Ishikawa (cell line): ENCODE measurements around the gene SH2D4B.

ENCODE experiments used
- CEBPB ChIP-seq: IDR thresholded peaks from 2 replicates; pipeline ENCODE4 v1.6.1; 2012
- CREB1 ChIP-seq: IDR thresholded peaks from 2 replicates; pipeline ENCODE4 v1.6.1; 2012; ENCODE audit warnings: low read depth
- EGR1 ChIP-seq: IDR thresholded peaks from 2 replicates; pipeline ENCODE4 v1.6.1; 2012
- EP300 ChIP-seq: IDR thresholded peaks from 2 replicates; pipeline ENCODE4 v1.6.1; 2012; ENCODE audit warnings: borderline replicate concordance
- FOXM1 ChIP-seq: IDR thresholded peaks from 2 replicates; pipeline ENCODE4 v1.6.1; 2012; ENCODE audit warnings: low read depth, borderline replicate concordance
- NFIC ChIP-seq: IDR thresholded peaks from 2 replicates; pipeline ENCODE4 v1.6.1; 2012
- RAD21 ChIP-seq: IDR thresholded peaks from 2 replicates; pipeline ENCODE4 v1.6.1; 2012; ENCODE audit warnings: low read depth
- TAF1 ChIP-seq: IDR thresholded peaks from 2 replicates; pipeline ENCODE4 v1.6.1; 2012; ENCODE audit warnings: low read depth, mild to moderate bottlenecking
- TCF12 ChIP-seq: IDR thresholded peaks from 2 replicates; pipeline ENCODE4 v1.6.1; 2012; ENCODE audit warnings: low read depth
- TEAD4 ChIP-seq: IDR thresholded peaks from 2 replicates; pipeline ENCODE4 v1.6.1; 2012
- USF1 ChIP-seq: IDR thresholded peaks from 2 replicates; pipeline ENCODE4 v1.6.1; 2012
- YY1 ChIP-seq: IDR thresholded peaks from 2 replicates; pipeline ENCODE4 v1.6.1; 2012; ENCODE audit warnings: low read depth
- ZBTB7A ChIP-seq: IDR thresholded peaks from 2 replicates; pipeline ENCODE4 v1.6.1; 2012; ENCODE audit warnings: low read depth
- TF ChIP-seq, protein P1 (sequence below): IDR thresholded peaks from 2 replicates; pipeline ENCODE4 v1.6.1; 2012; ENCODE audit warnings: low read depth, mild to moderate bottlenecking
- TF ChIP-seq, protein P2 (sequence below): IDR thresholded peaks from 2 replicates; pipeline ENCODE4 v1.6.1; 2012

SH2D4B gene

GRCh38 chr10:80632742-80633141, 95.0 kb downstream of the SH2D4B start:
- TF ChIP-seq FOXM1: no peak

DNA sequence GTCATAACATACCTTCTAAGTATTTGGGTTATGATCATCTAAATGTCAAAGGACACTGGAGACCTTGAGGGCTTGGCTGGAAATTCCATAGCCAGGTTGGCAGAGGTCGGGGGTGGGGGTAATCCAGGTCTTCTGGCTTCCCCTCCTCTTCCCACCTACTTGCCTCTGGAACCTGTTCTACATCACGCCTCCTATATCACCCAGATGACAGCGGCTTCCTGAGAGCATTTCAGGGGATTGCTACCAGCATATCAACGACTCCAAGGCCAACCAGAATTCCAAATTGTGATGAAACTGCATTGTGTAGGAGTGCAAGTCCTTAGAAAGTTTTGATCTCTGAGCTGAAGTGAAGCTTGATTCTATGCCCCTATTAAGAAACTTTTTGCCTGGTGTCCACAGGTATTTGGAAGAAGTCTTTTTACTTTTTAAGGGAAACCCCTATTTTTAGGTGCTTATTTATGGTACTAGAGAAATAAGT, 95.7 kb downstream of the SH2D4B start:
- TF ChIP-seq YY1 (no peak), CREB1 (no peak)

GRCh38 chr10:80633910-80634309, 96.2 kb downstream of the SH2D4B start:
- no peak for TF ChIP-seq TEAD4
- no peak for TF ChIP-seq YY1
- no peak for TF ChIP-seq FOXM1
- no peak for TF ChIP-seq CREB1
- no peak for TF ChIP-seq EGR1
- no peak for TF ChIP-seq ZBTB7A
- TF ChIP-seq, protein P1, sequence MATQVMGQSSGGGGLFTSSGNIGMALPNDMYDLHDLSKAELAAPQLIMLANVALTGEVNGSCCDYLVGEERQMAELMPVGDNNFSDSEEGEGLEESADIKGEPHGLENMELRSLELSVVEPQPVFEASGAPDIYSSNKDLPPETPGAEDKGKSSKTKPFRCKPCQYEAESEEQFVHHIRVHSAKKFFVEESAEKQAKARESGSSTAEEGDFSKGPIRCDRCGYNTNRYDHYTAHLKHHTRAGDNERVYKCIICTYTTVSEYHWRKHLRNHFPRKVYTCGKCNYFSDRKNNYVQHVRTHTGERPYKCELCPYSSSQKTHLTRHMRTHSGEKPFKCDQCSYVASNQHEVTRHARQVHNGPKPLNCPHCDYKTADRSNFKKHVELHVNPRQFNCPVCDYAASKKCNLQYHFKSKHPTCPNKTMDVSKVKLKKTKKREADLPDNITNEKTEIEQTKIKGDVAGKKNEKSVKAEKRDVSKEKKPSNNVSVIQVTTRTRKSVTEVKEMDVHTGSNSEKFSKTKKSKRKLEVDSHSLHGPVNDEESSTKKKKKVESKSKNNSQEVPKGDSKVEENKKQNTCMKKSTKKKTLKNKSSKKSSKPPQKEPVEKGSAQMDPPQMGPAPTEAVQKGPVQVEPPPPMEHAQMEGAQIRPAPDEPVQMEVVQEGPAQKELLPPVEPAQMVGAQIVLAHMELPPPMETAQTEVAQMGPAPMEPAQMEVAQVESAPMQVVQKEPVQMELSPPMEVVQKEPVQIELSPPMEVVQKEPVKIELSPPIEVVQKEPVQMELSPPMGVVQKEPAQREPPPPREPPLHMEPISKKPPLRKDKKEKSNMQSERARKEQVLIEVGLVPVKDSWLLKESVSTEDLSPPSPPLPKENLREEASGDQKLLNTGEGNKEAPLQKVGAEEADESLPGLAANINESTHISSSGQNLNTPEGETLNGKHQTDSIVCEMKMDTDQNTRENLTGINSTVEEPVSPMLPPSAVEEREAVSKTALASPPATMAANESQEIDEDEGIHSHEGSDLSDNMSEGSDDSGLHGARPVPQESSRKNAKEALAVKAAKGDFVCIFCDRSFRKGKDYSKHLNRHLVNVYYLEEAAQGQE: no peak
- no peak for TF ChIP-seq USF1

GRCh38 chr10:80642661-80643060, 105.0 kb downstream of the SH2D4B start:
- TF ChIP-seq, protein P1: no peak
- TF ChIP-seq TCF12 (no peak), CEBPB (no peak), FOXM1 (no peak), ZBTB7A (no peak), EP300 (no peak), YY1 (no peak), NFIC (no peak), TAF1 (no peak), CREB1 (no peak), USF1 (no peak), EGR1 (no peak), RAD21 (no peak), TEAD4 (no peak)
- TF ChIP-seq, protein P2, sequence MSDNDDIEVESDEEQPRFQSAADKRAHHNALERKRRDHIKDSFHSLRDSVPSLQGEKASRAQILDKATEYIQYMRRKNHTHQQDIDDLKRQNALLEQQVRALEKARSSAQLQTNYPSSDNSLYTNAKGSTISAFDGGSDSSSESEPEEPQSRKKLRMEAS: no peak

DNA sequence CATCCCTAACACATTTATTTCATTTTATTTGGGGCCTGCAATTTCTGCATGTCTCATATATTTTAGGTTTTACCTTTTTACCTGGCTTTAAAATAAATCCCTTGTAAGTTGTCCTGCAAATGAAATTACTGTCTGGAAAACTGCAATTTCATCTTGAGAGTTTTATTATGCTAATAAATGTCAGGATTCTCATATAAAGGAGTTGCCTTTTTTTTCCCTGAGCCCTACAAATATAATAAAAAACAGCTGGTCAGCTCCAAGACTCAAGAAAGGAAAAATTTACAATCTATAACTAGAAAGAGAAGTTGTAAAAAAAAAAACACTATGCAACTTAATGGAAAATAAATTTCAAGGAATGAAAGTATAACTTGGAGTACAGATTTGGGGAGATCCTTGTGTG, 108.7 kb downstream of the SH2D4B start:
- TF ChIP-seq FOXM1 (no peak), NFIC (no peak), ZBTB7A (no peak), TEAD4 (no peak), TAF1 (no peak)
- TF ChIP-seq, protein P1: no peak
